Skeletal muscle tissue (tissue), 4 donors: ENCODE results near the gene SOX21. TPM values are rescaled to one million over a fixed set of nuclear protein-coding genes. Genes with fewer than 3 reads are reported as not detected.
"Not testable (repeated sequence)": the region's sequence is repeated elsewhere in the genome, so short reads cannot be mapped to it uniquely, and the experiment has no call there.

Experiments used
- H3K27ac ChIP-seq: one replicate; pipeline ENCODE4 v1.7.0; 2013; ENCODE audit warnings: mild to moderate bottlenecking, low read depth, low read length, inconsistent platforms
- H3K27me3 ChIP-seq, 3 donors: one replicate each; pipeline ENCODE4 v1.7.0; 2013; ENCODE audit warnings: low read length in 3 of 3; ENCODE audit not compliant: control insufficient read depth in 3 of 3, insufficient read depth in 3 of 3
- H3K36me3 ChIP-seq, 3 donors: one replicate each; pipeline ENCODE4 v1.7.0; 2013; ENCODE audit warnings: low read length in 3 of 3; ENCODE audit not compliant: control insufficient read depth in 3 of 3, insufficient read depth in 3 of 3
- H3K4me1 ChIP-seq, 3 donors: one replicate each; pipeline ENCODE4 v1.7.0; 2013; ENCODE audit warnings: low read length in 3 of 3, mild to moderate bottlenecking in 3 of 3; ENCODE audit not compliant: control insufficient read depth in 3 of 3, insufficient read depth in 3 of 3
- H3K4me3 ChIP-seq, 3 donors: one replicate each; pipeline ENCODE4 v1.7.0; 2013; ENCODE audit warnings: low read length in 3 of 3
- H3K9ac ChIP-seq, 3 donors: one replicate each; pipeline ENCODE4 v1.7.0; 2013; ENCODE audit warnings: low read length in 3 of 3, mild to moderate bottlenecking in 3 of 3, moderate library complexity in 2 of 3, low read depth in 1 of 3
- H3K9me3 ChIP-seq, 3 donors: one replicate each; pipeline ENCODE4 v1.7.0; 2013; ENCODE audit warnings: low read length in 3 of 3; ENCODE audit not compliant: control insufficient read depth in 3 of 3
- total RNA-seq: library from RNA; depleted of rRNA; stranded (reverse); fragments of >200 nt; gene quantifications from one replicate; pipeline ENCODE4 v1.2.3, GENCODE V29; 2014
- donor health status: Osteomylitis.

The SOX21 gene
- total RNA-seq, result not detected

DNA sequence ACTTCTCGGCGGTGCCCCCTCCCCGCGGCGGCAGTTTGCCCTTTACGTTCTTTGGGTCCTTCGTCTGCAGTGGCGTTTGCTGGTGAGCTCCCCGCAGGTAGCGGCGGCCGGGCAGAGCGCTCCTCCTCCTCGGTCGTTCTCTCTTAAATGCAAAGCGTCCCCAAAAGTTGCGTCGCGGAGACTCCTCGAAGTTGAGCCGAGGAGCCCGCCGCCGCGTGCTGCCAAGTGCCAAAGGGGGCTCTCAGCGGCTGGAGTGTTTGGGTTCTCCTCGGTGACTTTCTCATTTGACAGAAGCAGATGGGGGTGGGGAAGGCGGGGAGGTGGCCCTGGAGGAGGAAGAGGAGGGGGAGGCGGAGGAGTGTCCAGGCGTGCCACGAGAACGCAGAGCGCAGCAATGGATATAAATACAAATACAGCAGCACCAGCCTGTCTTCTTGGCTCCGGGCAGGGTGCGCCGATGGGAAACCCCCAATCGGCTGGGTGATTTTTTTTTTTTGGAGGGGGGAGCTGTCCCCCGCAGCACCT lies at the start of gene SOX21:
Gene SOX21, minus strand, starts transcription at position 259 of the 525 bp plus-strand sequence. CDS start 496 bp downstream, outside the sequence.
- H3K36me3 ChIP-seq, result no peaks in the 10 kb centered on the region
- peaks cover 56 to 75% (median 66%) of the 10 kb centered on the region in 3 donors for H3K27me3 ChIP-seq

DNA sequence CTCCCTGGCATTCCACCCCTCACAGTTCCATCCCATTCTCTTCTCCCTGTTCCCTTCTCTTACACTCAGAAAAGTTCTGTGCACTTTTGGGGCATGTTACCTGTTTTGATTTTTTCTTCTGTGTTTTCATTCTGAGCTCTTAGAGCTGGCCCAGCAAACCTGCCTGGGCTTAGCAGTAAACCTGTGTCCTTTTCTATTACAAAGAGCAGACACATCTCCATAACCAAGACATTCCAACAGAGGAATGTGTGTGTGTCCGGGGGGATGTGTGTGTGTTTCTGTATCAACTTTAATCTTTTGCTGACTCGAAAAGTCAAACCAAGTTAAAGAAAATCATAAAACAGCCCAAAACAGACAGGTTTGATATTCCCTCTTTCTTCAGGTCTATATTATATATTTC lies 49.1 kb upstream of the SOX21 start:
- Histone ChIP-seq H3K9ac (no peak overlapping the region), H3K36me3 (no peaks in the 10 kb centered on the region), H3K4me3 (no peak overlapping the region), H3K9me3 (no peaks in the 10 kb centered on the region), H3K27me3 (peaks cover 0 to 3% (median 0%) of the 10 kb centered on the region in 3 donors), H3K4me1 (no peaks in the 10 kb centered on the region), H3K27ac (no peak overlapping the region)

More for the DNA sequence above, at the start of gene SOX21:
- Histone ChIP-seq H3K27ac (no peak within 1 kb of the TSS), H3K9me3 (no peaks in the 10 kb centered on the region), H3K4me1 (peaks cover 16 to 17% (median 17%) of the 10 kb centered on the region in 3 donors), H3K4me3 (peak within 1 kb of the TSS in 2 of 3 donors; percentile 32 to 60), H3K9ac (no peak within 1 kb of the TSS)

DNA sequence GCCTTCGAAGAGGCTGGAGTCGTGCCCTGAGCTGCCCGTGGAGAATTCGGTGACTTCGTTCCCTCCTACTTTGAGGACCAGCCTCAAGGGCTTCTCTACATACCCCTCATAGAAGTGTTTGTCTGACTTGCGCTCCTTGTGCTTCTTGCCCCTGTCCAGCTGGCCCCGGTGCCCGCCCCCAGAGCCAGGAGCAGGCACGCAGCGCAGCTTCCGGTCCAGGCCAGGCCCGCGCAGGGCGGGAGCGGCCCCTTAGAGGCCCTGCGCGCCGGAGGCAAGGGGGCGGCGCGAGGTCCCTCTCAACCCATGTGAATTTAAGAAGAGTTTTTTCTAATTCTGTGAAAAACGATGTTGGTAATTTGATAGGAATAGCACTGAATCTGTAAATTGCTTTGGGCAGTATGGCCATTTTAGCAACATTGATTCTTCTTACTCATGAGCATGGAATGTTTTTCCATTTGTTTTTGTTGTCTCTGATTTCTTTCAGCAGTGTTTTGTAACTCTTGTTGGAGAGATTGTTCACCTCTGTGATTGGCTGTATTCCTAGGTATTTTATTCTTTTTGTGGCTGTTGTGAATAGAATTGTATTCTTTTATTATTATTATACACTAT lies 46.9 kb upstream of the SOX21 start:
- no peak overlapping the region for H3K4me3 ChIP-seq
- no peak overlapping the region for H3K27ac ChIP-seq
- H3K9me3 ChIP-seq, result no peaks in the 10 kb centered on the region
- no peak overlapping the region for H3K9ac ChIP-seq
- H3K27me3 ChIP-seq, result peaks cover 0 to 3% (median 0%) of the 10 kb centered on the region in 3 donors
- H3K4me1 ChIP-seq, result no peaks in the 10 kb centered on the region
- H3K36me3 ChIP-seq, result no peaks in the 10 kb centered on the region

DNA sequence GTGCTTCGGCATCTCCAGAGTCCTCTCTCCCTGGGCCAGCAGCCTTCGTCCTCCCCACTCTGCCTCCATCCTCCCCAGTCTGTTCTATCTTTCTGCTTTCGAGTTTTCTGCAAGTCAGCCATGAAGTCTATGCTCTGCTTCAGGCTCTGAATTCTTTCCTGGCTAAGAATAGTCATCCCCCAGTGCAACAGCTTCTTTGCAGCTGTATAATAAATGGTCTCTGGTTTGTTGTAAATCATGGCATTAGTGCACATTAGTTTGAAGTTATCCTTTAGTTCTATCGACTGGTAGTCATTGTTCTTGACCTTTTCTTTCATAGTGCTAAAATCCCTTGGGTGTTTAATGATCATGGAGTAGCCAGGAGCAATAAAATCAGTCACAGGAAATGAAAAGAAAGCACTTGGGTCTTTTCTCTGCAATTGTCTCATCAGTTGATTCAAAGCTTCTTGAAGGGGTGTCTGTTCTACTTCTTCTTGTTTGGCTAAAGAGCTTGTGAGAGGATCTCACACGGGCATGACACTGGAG lies 46.2 kb upstream of the SOX21 start:
- no peaks in the 10 kb centered on the region for H3K9me3 ChIP-seq
- H3K4me3 ChIP-seq, result no peak overlapping the region
- H3K27me3 ChIP-seq, result peaks cover 0 to 3% (median 0%) of the 10 kb centered on the region in 3 donors
- H3K27ac ChIP-seq, result no peak overlapping the region
- no peak overlapping the region for H3K9ac ChIP-seq
- no peaks in the 10 kb centered on the region for H3K4me1 ChIP-seq
- H3K36me3 ChIP-seq, result no peaks in the 10 kb centered on the region

DNA sequence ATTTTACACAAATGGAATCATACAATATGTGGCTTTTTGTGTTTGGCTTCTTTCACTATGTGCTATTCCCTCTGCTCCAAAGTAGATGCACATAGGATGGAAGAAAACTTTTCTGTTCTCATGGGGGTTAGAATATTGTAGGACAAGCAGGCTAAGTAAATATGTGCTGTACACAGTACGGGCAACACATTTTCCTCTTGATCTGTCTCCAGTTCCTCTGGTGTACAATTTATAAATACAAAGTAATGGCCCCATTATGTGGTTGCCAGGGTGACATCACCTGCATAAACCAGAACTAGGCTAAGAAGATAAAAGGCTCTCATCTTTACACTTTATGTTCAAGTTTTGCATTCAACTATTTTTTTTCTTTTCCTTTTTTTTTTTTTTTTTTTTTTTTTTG lies 41.0 kb upstream of the SOX21 start:
- H3K9me3 ChIP-seq, result no peaks in the 10 kb centered on the region
- H3K27me3 ChIP-seq, result peaks cover 0 to 3% (median 0%) of the 10 kb centered on the region in 3 donors
- no peak overlapping the region for H3K4me3 ChIP-seq
- no peaks in the 10 kb centered on the region for H3K36me3 ChIP-seq
- H3K9ac ChIP-seq, result no peak overlapping the region
- no peak overlapping the region for H3K27ac ChIP-seq
- no peaks in the 10 kb centered on the region for H3K4me1 ChIP-seq

DNA sequence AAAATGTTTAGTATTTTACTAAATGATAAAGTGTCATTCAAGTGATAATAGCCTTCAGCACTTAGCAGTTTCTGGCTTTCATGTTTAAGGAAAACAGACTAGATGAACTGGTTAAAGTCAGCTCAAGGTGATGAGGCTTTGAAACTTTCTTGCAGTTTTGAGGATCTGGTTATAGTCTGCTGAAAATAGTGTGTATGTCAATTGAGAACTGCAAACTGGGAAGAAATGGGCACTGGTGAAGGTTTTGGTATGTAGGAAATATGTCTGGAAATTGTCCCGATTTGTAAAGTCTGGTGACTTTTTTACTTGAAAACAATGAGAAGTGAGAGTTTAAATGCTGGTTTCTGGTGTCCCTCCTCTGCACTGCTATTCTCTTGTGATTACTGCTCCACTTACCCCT lies 36.8 kb upstream of the SOX21 start:
- H3K4me1 ChIP-seq, result no peaks in the 10 kb centered on the region
- H3K9me3 ChIP-seq, result no peaks in the 10 kb centered on the region
- no peaks in the 10 kb centered on the region for H3K36me3 ChIP-seq
- H3K27ac ChIP-seq, result no peak overlapping the region
- H3K27me3 ChIP-seq, result no peaks in the 10 kb centered on the region
- no peak overlapping the region for H3K4me3 ChIP-seq
- H3K9ac ChIP-seq, result no peak overlapping the region

DNA sequence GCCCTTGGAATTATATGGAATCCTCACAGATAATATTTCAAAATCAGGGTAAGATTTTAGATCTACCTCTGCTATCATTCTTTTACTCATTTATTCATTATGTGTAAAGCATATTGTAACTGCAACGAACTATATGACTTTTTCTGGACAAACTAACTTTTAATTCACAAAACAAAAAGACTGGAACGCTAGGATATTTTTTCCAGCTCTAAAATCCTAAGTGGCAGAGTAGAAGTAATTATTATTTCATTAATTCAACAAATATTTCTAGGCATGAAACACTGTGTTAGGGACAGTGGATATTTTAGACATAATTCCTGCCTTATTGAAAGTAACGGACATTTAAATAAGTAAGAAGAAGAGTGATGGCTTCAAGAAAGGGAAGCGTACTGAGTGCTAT lies 26.9 kb upstream of the SOX21 start:
- H3K4me3 ChIP-seq, result no peak overlapping the region
- H3K36me3 ChIP-seq, result no peaks in the 10 kb centered on the region
- H3K9ac ChIP-seq, result no peak overlapping the region
- no peak overlapping the region for H3K27ac ChIP-seq
- no peaks in the 10 kb centered on the region for H3K27me3 ChIP-seq
- H3K9me3 ChIP-seq, result no peaks in the 10 kb centered on the region
- H3K4me1 ChIP-seq, result no peaks in the 10 kb centered on the region

DNA sequence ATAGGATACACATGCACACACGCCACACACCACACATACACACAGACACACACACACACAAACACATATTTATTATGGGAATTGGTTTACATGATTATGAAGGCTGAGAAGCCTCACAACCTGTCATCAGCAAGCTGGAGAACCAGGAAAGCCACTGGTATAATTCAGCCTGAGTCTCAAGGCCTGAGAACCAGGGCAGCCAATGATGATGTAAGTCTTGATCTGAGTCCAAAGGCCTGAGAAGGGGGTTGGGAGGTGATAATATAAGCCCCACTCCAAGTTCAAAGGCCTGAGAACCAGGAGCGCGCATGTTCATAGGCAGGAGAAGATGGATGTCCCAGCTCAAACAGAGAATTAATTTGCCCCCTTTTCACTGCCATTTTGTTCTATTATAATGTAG lies 18.7 kb upstream of the SOX21 start:
- no peaks in the 10 kb centered on the region for H3K27me3 ChIP-seq
- H3K9ac ChIP-seq, result no peak overlapping the region
- no peak overlapping the region for H3K27ac ChIP-seq
- H3K4me1 ChIP-seq, result no peaks in the 10 kb centered on the region
- H3K4me3 ChIP-seq, result no peak overlapping the region
- H3K36me3 ChIP-seq, result no peaks in the 10 kb centered on the region
- peaks cover 0 to under 1% (median 0%) of the 10 kb centered on the region in 3 donors for H3K9me3 ChIP-seq

DNA sequence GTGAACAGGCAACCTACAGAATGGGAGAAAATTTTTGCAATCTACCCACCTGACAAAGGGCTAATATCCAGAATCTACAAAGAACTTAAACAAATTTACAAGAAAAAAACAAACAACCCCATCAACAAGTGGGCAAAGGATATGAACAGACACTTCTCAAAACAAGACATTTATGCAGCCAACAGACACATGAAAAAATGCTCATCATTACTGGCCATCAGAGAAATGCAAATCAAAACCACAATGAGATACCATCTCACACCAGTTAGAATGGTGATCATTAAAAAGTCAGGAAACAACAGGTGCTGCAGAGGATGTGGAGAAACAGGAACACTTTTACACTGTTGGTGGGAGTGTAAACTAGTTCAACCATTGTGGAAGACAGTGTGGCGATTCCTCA lies 17.6 kb upstream of the SOX21 start:
- not testable (repeated sequence) for H3K9me3 ChIP-seq, H3K27me3 ChIP-seq, H3K4me1 ChIP-seq, H3K27ac ChIP-seq, H3K4me3 ChIP-seq, H3K9ac ChIP-seq, H3K36me3 ChIP-seq

DNA sequence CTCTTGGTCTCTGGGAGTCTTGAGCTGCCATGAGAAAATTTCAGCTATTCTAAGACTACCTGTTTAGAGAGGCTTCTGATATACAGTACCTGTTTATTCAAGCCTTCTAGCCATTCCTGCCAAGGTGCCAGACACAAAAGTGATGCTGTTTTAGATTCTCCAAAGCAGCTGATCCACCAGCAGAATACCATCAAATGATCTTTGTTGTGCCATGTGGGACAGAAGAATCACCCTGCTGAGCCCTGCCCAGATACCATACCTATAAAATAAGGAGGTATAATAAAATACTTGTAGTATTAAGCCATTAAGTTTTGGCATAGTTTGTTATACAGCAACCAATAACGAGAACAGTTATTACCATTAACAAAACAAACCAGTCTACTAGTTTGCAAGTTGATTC lies 14.1 kb upstream of the SOX21 start:
- Histone ChIP-seq H3K9me3 (peaks cover 0 to 4% (median 0%) of the 10 kb centered on the region in 3 donors), H3K4me3 (no peak overlapping the region), H3K27ac (no peak overlapping the region), H3K9ac (no peak overlapping the region), H3K4me1 (no peaks in the 10 kb centered on the region), H3K27me3 (peaks cover 6 to 10% (median 7%) of the 10 kb centered on the region in 3 donors), H3K36me3 (no peaks in the 10 kb centered on the region)
